Stimulated activated CD4-positive, alpha-beta T cell treated with anti-CD3 and anti-CD28 coated beads, Interleukin-12 subunit alpha, Interleukin-12 subunit beta, amount 100 ng/mL, for 24 hours (primary cell): Measurements from ENCODE around the gene SH3BP1.
"Not testable (repeated sequence)": the region's sequence is repeated elsewhere in the genome, so short reads cannot be mapped to it uniquely, and the experiment has no call there.

Experiments used
- DNase-seq, 2 experiments: peaks; one replicate each; pipeline ENCODE4 v3.0.0-alpha.2; 2020; ENCODE audit warnings: low read depth in 2 of 2

SH3BP1 gene

DNA sequence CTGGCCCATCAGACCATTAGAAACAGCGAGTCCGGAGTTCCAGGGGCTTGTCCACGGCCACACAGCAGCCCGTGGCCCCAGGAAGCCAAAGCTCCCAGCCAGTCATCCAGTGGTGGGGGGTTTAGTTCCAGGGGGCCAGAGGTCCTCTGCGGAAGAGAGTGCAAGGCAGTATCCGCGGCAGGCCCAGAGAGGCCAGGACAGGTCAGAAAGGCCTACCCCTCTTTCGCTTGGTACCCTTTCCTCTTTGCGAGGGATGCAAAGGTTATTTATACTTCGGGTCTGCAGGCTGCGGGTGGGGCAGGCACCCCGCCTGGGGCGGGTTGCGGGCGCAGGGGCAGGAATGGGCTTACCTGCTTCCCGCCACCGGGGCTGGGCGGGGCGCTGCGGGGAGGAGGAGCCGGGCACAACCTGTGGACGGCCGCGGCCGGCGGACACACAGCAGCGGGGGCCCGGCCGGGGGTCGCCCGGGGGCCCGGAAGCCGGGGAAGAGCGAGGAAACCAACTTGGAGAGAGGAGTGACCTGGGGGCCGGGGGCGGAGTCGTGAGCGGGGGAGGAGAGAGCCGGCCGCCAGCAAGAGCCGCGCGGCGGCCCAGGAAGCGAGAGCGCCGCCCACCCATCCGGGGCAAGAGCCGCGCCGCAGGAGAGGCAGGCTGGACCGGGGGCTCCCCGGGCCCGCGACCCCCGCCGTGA is at the start of gene SH3BP1:
Gene SH3BP1 (plus strand): TSS at position 600 of the 691 bp plus-strand sequence. CDS start 119 bp downstream, outside the sequence.
- peak in 1 of 2 experiments; percentile 51 for DNase-seq

DNA sequence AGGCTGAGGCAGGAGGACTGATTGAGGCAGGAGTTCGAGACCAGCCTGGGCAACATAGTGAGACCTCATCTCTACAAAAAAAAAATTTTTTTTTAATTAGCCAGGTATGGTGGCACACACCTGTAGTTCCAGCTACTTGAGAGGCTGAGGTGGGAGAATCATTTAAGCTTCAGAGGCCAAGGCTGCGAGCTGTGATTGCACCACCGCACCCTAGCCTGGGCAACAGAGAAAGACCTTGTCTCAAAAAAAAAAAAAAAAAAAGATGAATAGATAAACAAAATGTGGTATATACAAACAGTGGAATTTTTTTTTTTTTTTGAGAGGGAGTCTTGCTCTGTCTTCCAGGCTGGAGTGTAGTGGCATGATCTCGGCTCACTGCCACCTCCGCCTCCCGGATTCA is 48.4 kb upstream of the SH3BP1 start:
- not testable (repeated sequence) for DNase-seq

GRCh38 chr22:37591823-37592404 is 47.6 kb upstream of the SH3BP1 start:
- DNase-seq: no peak

DNA sequence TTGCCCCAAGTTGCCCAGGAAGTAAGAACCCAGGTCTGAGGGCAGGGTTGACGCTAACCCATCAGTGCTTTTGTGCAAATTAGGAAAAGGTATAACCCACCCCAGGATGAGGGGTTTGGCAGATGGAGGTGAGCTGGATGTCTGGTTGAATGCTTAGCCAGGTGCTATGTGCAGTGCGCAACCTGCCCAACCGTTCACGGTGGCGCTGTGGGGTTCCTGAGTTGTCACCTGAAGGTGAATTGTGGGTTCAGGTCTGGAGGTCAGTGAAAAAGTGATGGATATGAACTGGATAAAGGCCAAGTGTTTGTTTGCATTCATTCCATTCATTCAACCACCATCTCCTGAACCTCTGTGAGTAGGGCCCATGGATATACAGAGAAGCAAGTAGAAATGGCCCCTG is 45.2 kb upstream of the SH3BP1 start:
- DNase-seq: no peak

GRCh38 chr22:37599153-37599552 is 40.3 kb upstream of the SH3BP1 start:
- no peak for DNase-seq

DNA sequence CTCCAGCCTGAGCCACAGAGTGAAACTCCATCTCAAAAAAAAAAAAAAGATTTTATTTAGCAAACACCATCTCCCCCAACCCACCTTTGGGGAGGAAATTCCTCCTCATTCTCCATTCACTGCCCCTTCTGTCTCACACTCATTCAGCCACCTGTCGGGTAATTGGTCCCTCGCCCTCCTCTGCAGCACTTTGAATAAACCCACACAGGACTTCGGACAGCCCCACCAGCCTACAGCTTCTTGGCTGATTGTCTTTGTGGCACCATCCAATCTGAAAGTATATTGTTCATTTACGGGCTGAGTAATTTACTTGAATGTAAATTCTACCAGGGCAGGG is 38.3 kb upstream of the SH3BP1 start:
- DNase-seq: no peak

DNA sequence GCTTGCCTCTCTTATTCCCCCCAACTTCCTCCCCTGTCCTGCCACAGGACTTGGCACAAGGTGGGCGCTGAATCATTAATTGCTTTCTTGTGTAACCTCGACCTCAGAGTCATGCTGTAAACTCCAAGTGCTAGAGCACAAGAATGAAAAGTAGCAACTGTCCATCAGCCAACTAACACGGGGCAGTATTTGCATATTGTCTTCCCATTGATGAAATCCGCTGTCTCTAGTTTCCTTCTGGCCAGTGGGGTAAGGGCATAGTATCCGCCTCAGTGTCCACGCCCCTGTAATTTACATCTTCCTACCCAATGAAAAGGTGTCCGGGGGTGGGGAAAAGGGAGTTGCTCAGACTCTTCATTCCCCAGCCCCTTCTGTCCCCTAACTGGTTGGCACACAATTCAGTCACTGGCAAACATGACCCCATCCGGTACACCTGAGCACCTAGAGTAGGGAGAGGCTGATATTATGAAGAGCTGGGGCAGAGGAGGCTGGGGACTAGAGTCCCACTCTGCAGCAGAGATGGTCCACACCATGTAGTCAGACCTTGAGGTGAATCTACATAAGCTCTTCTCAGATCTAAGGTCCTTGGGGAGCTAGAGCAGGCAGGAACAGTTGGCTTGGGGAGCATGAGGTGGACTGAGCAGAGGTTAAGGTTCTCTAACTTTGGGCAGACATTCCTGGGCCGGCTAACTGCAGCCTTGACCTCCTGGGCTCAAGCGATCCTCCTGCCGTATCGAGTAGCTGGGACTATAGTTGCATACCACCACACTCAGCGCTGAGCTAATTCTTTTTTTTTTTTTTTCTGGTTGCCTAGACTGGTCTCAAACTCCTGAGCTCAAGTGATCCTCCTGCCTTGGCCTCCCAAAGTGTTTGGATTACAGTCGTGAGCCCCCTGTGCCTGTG is 37.7 kb upstream of the SH3BP1 start:
- DNase-seq: no peak

DNA sequence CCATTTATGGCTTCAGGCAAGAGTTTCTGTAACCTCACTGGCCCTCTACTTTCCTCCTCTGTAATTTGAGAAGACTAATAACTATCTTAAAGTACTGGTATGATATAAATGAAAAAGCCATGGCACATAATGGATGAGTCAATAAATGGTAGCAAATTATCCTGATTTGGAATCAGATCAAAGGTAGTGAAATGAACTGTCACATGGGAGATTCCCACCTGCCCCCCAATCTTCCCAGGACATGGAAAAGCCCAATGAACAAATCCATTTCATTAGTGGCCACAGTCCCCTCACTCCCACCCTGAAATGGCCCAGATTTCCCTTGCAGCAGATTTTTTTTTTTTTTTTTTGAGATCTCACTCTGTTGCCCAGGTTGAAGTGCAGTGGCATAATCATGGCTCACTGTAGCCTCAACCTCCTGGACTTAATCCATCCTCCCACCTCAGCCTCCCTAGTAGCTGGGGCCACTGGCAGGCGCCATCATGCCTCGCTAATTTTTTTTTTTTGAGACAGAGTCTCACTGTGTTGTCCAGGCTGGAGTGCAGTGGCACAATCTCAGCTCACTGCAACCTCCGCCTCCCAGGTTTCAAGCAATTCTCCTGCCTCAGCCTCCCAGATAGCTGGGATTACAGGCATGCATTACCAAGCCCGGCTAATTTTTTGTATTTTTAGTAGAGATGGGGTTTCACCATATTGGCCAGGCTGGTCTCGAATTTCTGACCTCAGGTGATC is 36.8 kb upstream of the SH3BP1 start:
- not testable (repeated sequence) for DNase-seq

- no peak for DNase-seq
Observed at GRCh38 chr22:37604074-37604473, 35.4 kb upstream of the SH3BP1 start.

DNA sequence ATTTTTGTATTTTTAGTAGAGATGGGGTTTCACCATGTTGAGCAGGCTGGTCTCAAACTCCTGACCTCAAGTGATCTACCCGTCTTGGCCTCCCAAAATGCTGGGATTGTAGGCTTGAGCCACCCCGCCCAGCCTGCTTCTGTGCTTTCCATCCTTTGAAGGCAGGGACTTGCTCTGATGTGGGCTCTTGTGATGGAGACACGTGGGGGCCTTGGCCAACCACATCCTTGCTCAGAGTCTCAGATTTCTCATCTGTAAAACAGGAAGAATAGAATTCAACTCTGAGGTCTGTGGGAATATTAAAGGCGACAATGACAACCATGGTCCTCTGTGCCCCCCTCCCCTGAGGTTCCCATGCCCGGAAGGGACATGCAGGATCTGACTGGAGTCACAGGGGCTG is 34.6 kb upstream of the SH3BP1 start:
- DNase-seq: peak in 1 of 2 experiments; percentile 21

DNA sequence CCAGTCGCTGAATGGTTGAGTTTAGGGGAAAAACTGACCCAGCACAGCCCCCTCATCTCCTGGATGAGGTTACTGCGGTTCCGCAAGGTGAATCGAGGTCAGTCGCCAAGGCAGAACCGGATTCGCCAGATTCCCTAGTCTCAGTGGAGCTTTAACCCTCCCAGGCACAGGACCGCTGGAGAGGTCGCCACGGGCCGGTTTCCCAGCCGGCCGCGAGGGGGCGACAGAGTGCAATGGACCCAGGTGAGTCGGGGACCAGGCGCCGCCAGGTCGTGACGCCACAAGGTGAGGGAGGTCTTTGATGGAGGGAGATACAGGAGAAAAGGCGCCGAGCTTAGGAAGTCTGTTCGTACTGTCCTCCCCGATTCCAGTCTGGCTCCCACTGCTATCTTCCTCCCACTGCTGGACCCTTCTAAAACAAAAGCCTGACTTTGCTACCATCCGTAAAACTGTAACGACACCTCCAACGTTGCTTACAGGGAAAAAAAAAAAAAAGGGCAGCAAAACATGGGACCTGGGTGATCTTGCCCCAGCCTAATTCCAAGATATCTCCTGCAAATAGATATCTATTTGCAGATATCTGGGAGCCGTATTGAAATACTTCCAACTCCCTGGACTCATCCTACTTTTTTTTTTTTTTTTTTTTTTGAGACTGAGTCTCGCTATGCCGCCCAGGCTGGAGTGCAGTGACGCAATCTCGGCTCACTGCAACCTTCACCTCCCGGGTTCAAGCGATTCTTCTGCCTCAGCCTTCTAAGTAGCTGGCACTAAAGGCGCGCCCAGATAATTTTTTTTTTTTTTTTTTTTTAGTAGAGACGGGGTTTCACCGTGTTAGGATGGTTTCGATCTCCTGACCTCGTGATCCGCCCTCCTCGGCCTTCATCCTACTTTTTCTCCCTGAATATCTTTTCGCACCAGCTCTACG is 32.2 kb upstream of the SH3BP1 start:
- DNase-seq: peak; percentile 79 to 88

DNA sequence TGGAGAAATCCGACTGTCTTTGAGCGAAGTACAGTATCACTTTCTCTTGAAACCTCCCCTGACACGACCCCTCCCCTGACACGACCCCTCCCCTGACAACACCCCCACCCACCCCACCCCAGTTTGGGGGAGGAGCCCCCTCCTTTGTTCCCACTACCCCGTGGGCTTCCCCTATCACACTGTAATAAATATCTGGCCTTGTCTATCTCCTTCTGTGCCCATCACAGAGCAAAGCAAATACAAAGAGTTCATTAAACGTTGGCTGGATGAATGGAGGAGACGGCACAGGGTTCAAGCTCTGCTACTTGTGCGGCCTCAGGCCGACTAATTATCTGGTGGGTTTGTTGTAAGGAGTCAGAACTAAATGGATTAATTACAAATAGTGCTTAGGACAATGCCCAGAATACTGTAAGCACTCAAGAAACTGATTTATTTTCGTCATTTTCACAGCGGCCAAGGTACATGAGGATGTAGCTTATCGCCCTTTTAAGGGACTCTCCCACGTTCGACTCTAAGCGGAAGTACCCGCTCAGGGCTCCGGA is 31.5 kb upstream of the SH3BP1 start:
- DNase-seq: no peak

DNA sequence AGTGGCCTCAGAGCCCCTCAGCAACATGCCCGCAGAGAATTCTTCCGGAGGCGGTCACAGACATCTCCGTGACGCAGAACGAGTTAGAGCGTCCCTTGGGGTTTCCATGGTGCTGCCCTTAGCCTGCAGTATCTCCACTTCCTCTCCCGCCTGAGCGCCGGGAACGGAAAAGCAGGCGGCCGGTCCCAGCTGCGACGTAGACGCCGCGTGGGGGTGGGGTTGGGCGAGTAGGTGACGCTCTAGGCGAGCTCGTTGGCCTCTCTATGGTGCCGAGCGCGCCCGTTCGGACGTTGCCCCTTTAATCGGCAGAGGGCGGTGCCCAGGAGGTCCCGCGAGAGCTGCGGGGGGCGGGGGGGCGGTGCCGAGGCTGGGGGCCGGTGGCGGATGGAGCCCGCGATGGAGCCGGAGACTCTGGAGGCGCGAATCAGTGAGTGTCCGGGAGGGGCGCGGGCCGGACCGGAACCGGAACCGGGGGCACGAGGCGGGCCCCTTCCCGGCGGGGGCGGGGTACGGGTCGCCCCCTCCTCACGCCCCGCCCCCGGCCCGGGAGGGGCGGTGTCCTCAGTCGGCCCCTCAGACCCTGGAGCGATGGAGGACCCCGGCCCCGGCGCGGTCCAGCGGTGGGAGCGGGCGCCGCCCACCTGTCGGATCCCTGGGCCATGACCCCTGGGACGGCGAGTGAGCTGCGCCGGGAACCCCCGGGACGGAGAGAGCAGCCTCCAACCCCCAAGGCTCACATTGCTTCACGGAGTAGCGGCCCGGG is 30.8 kb upstream of the SH3BP1 start, which contains the start of gene GGA1:
Gene GGA1 (plus strand): TSS at position 358 of the 763 bp plus-strand sequence. CDS start 27 bp downstream, at position 385.
- DNase-seq: peak; percentile 90 to 92

GRCh38 chr22:37609240-37610152 is 30.0 kb upstream of the SH3BP1 start:
- DNase-seq: no peak

DNA sequence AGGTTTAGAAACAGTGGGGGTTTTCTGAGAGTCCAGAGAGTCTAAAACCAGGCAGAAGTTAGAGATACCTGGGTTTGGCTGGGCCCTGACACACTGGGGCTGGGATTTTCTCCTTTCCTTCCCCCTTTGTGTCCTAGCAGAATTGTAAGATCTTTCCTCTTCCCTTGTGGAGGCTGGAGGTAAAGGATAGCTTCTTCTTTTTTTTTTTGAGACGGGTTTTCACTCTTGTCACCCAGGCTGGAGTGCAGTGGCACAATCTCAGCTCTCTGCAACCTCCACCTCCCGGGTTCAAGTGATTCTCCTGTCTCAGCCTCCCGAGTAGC is 29.4 kb upstream of the SH3BP1 start:
- DNase-seq: not testable (repeated sequence)

DNA sequence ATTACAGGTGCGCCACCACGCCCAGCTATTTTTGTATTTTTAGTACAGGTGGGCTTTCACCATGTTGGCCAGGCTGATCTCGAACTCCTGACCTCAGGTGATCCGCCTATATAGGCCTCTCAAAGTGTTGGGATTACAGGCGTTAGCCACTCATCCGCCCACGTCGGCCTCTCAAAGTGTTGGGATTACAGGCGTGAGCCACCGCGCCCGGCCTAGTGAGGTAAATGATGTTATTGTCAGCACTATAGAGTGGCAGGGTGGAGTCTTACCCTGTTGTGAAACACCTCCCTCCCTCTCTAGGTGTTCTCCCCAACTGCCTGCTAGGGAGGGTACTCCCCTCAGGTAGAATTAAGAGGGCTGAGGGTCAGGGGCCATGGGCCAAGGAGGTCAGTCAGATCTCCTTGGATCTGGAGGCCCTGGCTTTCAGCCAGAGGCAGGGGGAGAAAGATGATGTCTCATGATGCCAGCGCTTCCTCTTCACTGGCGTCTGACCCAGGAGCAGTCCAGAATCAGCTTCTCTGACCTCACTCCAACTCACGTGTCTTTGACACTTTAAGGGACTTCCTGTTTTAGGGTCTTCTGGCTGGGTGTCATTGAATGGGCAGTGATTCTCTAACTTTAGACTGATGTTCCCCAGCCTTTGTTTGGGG is 28.9 kb upstream of the SH3BP1 start:
- no peak for DNase-seq

- no peak for DNase-seq
Observed at GRCh38 chr22:37611207-37611606, 28.3 kb upstream of the SH3BP1 start.
